HepG2 (cell line): ENCODE results near the gene ZMYM1. TPM values are rescaled to one million over a fixed set of nuclear protein-coding genes. Genes with fewer than 3 reads are reported as not detected.
A peak's percentile ranks its signal among the peaks of the same experiment; 100 is the strongest.

Source experiments
- FOSL1 ChIP-seq: sonication (generic); formaldehyde crosslinking; IDR thresholded peaks from 2 replicates; pipeline ENCODE4 v1.9.0; 2021; ENCODE audit warnings: missing genetic modification reagents, borderline replicate concordance
- GATAD2A ChIP-seq: IDR thresholded peaks from 2 replicates; pipeline ENCODE4 v1.6.1; 2016
- GFI1 ChIP-seq: sonication (generic); formaldehyde crosslinking; IDR thresholded peaks from 2 replicates; pipeline ENCODE4 v1.5.0; 2020; ENCODE audit warnings: missing genetic modification reagents, mild to moderate bottlenecking, borderline replicate concordance
- HHEX ChIP-seq: IDR thresholded peaks from 2 replicates; pipeline ENCODE4 v1.6.1; 2016; ENCODE audit warnings: control low read depth
- HOXA5 ChIP-seq: sonication (generic); formaldehyde crosslinking; IDR thresholded peaks from 2 replicates; pipeline ENCODE4 v1.4.0; 2020; ENCODE audit warnings: missing genetic modification reagents
- HOXA9 ChIP-seq: sonication (generic); formaldehyde crosslinking; IDR thresholded peaks from 2 replicates; pipeline ENCODE4 v1.8.1; 2022; ENCODE audit warnings: missing genetic modification reagents, mild to moderate bottlenecking, moderate library complexity, borderline replicate concordance
- IRX3 ChIP-seq: sonication (generic); formaldehyde crosslinking; IDR thresholded peaks from 2 replicates; pipeline ENCODE4 v1.8.1; 2023; ENCODE audit warnings: mild to moderate bottlenecking, low read depth, missing genetic modification reagents, borderline replicate concordance
- NR1H2 ChIP-seq: sonication (generic); formaldehyde crosslinking; IDR thresholded peaks from 2 replicates; pipeline ENCODE4 v1.8.1; 2022; ENCODE audit warnings: low read depth, missing genetic modification reagents, borderline replicate concordance
- SAP130 ChIP-seq: IDR thresholded peaks from 2 replicates; pipeline ENCODE4 v1.6.1; 2016; ENCODE audit warnings: low read depth
- SIN3A ChIP-seq: IDR thresholded peaks from 2 replicates; pipeline ENCODE4 v1.6.1; 2011; ENCODE audit warnings: low read depth, mild to moderate bottlenecking, control low read depth, low read length, borderline replicate concordance
- TEAD3 ChIP-seq: optimal IDR thresholded peaks from 2 replicates; pipeline ENCODE3; 2016; ENCODE audit warnings: borderline replicate concordance
- WIZ ChIP-seq: sonication (generic); formaldehyde crosslinking; IDR thresholded peaks from 2 replicates; pipeline ENCODE4 v1.5.1; 2020; ENCODE audit warnings: mild to moderate bottlenecking, missing genetic modification reagents
- YY1 ChIP-seq: IDR thresholded peaks from 2 replicates; pipeline ENCODE4 v1.6.1; 2011; ENCODE audit warnings: low read length, low read depth, moderate library complexity, mild to moderate bottlenecking; ENCODE audit not compliant: insufficient read depth, insufficient replicate concordance
- ZBTB38 ChIP-seq: sonication (generic); formaldehyde crosslinking; IDR thresholded peaks from 2 replicates; pipeline ENCODE4 v1.5.1; 2020; ENCODE audit warnings: mild to moderate bottlenecking, missing genetic modification reagents
- ZNF138 ChIP-seq: sonication (generic); formaldehyde crosslinking; IDR thresholded peaks from 2 replicates; pipeline ENCODE4 v1.5.0; 2020; ENCODE audit warnings: mild to moderate bottlenecking, low read depth, missing genetic modification reagents
- ZNF280D ChIP-seq: sonication (generic); formaldehyde crosslinking; IDR thresholded peaks from 2 replicates; pipeline ENCODE4 v1.5.1; 2020; ENCODE audit warnings: mild to moderate bottlenecking, missing genetic modification reagents
- ZNF644 ChIP-seq: IDR thresholded peaks from 2 replicates; pipeline ENCODE4 v1.6.1; 2016; ENCODE audit warnings: low read depth
- ZNF747 ChIP-seq: sonication (generic); formaldehyde crosslinking; IDR thresholded peaks from 2 replicates; pipeline ENCODE4 v1.8.1; 2023; ENCODE audit warnings: missing genetic modification reagents, mild to moderate bottlenecking, borderline replicate concordance
- ZNF790 ChIP-seq: sonication (generic); formaldehyde crosslinking; IDR thresholded peaks from 2 replicates; pipeline ENCODE4 v1.8.0; 2022; ENCODE audit warnings: missing genetic modification reagents, mild to moderate bottlenecking, borderline replicate concordance
- ZSCAN31 ChIP-seq: sonication (generic); formaldehyde crosslinking; IDR thresholded peaks from 2 replicates; pipeline ENCODE4 v1.5.0; 2020; ENCODE audit warnings: low read depth, mild to moderate bottlenecking, missing genetic modification reagents
- polyA plus RNA-seq, 8 experiments: library from polyadenylated mRNA; depleted of rRNA in 3 of 8; stranded (reverse) in 7 of 8; unstranded in 1 of 8; fragments of >200 nt; fragmentation: Illumina TruSeq in 4 of 8; extraction: Trizol in 4 of 8; gene quantifications; 2 replicates each; pipeline versions ENCODE4 v1.2.1 to v1.2.3, GENCODE V29; 2011 to 2016; ENCODE audit warnings: low read depth in 4 of 8, missing spikeins in 1 of 8, mixed read lengths in 1 of 8; ENCODE audit not compliant: insufficient read depth in 1 of 8
- total RNA-seq, 5 experiments: library from RNA; depleted of rRNA; stranded (reverse); fragments of >200 nt; fragmentation: Illumina TruSeq; extraction: Trizol; gene quantifications; 2 replicates each; pipeline ENCODE4 v1.2.3, GENCODE V29; 2016; ENCODE audit warnings: low read depth in 1 of 5
- TF ChIP-seq, protein P1 (sequence below): sonication (generic); formaldehyde crosslinking; IDR thresholded peaks from 2 replicates; pipeline ENCODE4 v1.4.0; 2020; ENCODE audit warnings: missing genetic modification reagents, borderline replicate concordance
- TF ChIP-seq, protein P2 (sequence below): sonication (generic); formaldehyde crosslinking; IDR thresholded peaks from 2 replicates; pipeline ENCODE4 v1.5.1; 2020; ENCODE audit warnings: mild to moderate bottlenecking, missing genetic modification reagents, moderate library complexity
- TF ChIP-seq, protein P3 (sequence below): sonication (generic); formaldehyde crosslinking; IDR thresholded peaks from 2 replicates; pipeline ENCODE4 v1.8.0; 2022; ENCODE audit warnings: missing genetic modification reagents, low read depth, mild to moderate bottlenecking, borderline replicate concordance
- TF ChIP-seq, protein P4 (sequence below): sonication (generic); formaldehyde crosslinking; IDR thresholded peaks from 2 replicates; pipeline ENCODE4 v1.5.0; 2020; ENCODE audit warnings: missing genetic modification reagents

Gene ZMYM1
- total and polyA plus RNA-seq, 2 of the 13 experiments (the other 11 are each of a cell fraction or from before 2014, with no cell fraction given), result 10.0 to 16.2 TPM

DNA sequence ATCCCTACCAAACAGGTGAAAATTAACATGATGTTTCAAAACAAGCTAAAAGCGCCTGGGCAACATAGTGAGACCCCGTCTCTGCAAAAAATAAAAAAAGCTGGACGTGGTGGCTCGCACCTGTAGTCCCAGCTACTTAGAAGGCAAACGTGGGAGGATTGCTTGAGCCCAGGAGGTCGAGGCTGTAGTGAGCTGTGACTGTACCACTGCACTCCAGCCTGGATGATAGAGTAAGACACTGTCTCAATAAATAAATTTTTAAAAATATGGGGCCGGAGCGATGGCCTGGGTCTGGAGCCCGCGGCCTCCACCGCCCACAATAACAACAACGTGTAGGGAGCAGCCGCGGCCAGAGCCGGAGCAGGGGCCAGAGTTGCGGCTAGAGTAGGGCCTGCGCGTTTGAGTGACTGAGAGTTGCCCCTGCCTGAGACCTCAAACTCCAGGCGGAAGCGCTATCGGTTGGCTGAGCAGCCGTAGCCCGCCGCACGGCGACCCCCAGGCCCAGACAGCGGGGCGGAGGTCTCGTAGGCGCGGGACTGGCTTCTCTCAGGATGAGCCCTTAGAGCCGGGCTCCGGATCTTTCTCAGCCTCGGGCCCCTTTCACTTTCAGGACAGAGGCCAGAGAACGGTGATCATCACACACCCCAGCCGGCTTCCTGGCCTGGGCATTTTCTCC, 41.4 kb downstream of the ZMYM1 start (continued):
- TF ChIP-seq ZNF280D (0 out of 2 replicates have a peak, but pooled peaks have one; percentile 21), IRX3 (CRISPR knock-in tag) (no peak), SIN3A (no peak), ZNF747 (CRISPR knock-in tag) (no peak), ZSCAN31 (CRISPR knock-in tag) (0 out of 2 replicates have a peak, but pooled peaks have one; percentile 30), HOXA5 (CRISPR knock-in tag) (no peak), ZNF790 (CRISPR knock-in tag) (no peak), GATAD2A (CRISPR knock-in tag) (no peak), FOSL1 (no peak), HHEX (CRISPR knock-in tag) (no peak), WIZ (CRISPR knock-in tag) (no peak), GFI1 (CRISPR knock-in tag) (no peak), TEAD3 (CRISPR knock-in tag) (no peak), ZNF644 (no peak), SAP130 (CRISPR knock-in tag) (no peak), ZBTB38 (CRISPR knock-in tag) (no peak), HOXA9 (no peak), YY1 (no peak), NR1H2 (CRISPR knock-in tag) (no peak), ZNF138 (CRISPR knock-in tag) (no peak)
- TF ChIP-seq, protein P1, sequence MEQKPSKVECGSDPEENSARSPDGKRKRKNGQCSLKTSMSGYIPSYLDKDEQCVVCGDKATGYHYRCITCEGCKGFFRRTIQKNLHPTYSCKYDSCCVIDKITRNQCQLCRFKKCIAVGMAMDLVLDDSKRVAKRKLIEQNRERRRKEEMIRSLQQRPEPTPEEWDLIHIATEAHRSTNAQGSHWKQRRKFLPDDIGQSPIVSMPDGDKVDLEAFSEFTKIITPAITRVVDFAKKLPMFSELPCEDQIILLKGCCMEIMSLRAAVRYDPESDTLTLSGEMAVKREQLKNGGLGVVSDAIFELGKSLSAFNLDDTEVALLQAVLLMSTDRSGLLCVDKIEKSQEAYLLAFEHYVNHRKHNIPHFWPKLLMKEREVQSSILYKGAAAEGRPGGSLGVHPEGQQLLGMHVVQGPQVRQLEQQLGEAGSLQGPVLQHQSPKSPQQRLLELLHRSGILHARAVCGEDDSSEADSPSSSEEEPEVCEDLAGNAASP (CRISPR knock-in tag), result no peak
- TF ChIP-seq, protein P2, sequence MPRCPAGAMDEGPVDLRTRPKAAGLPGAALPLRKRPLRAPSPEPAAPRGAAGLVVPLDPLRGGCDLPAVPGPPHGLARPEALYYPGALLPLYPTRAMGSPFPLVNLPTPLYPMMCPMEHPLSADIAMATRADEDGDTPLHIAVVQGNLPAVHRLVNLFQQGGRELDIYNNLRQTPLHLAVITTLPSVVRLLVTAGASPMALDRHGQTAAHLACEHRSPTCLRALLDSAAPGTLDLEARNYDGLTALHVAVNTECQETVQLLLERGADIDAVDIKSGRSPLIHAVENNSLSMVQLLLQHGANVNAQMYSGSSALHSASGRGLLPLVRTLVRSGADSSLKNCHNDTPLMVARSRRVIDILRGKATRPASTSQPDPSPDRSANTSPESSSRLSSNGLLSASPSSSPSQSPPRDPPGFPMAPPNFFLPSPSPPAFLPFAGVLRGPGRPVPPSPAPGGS (CRISPR knock-in tag), result no peak
- TF ChIP-seq, protein P3, sequence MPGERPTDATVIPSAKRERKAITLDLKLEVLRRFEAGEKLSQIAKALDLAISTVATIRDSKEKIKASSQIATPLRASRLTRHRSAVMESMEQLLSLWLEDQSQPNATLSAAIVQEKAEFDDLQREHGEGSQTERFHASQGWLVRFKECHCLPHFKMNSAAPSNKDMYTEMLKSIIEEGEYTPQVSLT (CRISPR knock-in tag), result no peak
- TF ChIP-seq, protein P4, sequence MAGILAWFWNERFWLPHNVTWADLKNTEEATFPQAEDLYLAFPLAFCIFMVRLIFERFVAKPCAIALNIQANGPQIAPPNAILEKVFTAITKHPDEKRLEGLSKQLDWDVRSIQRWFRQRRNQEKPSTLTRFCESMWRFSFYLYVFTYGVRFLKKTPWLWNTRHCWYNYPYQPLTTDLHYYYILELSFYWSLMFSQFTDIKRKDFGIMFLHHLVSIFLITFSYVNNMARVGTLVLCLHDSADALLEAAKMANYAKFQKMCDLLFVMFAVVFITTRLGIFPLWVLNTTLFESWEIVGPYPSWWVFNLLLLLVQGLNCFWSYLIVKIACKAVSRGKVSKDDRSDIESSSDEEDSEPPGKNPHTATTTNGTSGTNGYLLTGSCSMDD (CRISPR knock-in tag), result no peak
